ENCODE data around the gene UTP11.

The UTP11 gene

GRCh38 chr1:38046884-38047602 is 34.5 kb downstream of the UTP11 start:
- TF ChIP-seq CTCF (conservative IDR thresholded peaks at IDR 0.05): peak; percentile 34
- H3K27ac ChIP-seq: peak overlapping the region; percentile 61

GRCh38 chr1:38047603-38048141 is 35.1 kb downstream of the UTP11 start:
- peak overlapping the region; percentile 61 for H3K27ac ChIP-seq
- TF ChIP-seq CTCF (conservative IDR thresholded peaks at IDR 0.05): no peak

- H3K27ac ChIP-seq: no peak overlapping the region
- no peak for TF ChIP-seq CTCF (conservative IDR thresholded peaks at IDR 0.05)
These were observed 38.0 kb downstream of the UTP11 start for GRCh38 chr1:38050397-38051078.

- no peak for TF ChIP-seq CTCF (conservative IDR thresholded peaks at IDR 0.05)
These were observed 38.6 kb downstream of the UTP11 start for GRCh38 chr1:38051079-38051543.

GRCh38 chr1:38052750-38053415 is 40.3 kb downstream of the UTP11 start:
- no peak overlapping the region for H3K27ac ChIP-seq
- TF ChIP-seq CTCF (conservative IDR thresholded peaks at IDR 0.05): no peak

More at GRCh38 chr1:38051079-38051543, 38.6 kb downstream of the UTP11 start:
- no peak overlapping the region for H3K27ac ChIP-seq

GRCh38 chr1:38053416-38054091 is 41.0 kb downstream of the UTP11 start:
- no peak overlapping the region for H3K27ac ChIP-seq
- TF ChIP-seq CTCF (conservative IDR thresholded peaks at IDR 0.05): no peak
